HG03139 (cell line): ENCODE results near the gene ADPRS.

ENCODE experiments used
- ATAC-seq: cut with Tn5 transposase; IDR thresholded peaks from one replicate; pipeline ENCODE4 v1.9.1; 2021; ENCODE audit not compliant: unreplicated experiment

The ADPRS gene, protein sequence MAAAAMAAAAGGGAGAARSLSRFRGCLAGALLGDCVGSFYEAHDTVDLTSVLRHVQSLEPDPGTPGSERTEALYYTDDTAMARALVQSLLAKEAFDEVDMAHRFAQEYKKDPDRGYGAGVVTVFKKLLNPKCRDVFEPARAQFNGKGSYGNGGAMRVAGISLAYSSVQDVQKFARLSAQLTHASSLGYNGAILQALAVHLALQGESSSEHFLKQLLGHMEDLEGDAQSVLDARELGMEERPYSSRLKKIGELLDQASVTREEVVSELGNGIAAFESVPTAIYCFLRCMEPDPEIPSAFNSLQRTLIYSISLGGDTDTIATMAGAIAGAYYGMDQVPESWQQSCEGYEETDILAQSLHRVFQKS

DNA sequence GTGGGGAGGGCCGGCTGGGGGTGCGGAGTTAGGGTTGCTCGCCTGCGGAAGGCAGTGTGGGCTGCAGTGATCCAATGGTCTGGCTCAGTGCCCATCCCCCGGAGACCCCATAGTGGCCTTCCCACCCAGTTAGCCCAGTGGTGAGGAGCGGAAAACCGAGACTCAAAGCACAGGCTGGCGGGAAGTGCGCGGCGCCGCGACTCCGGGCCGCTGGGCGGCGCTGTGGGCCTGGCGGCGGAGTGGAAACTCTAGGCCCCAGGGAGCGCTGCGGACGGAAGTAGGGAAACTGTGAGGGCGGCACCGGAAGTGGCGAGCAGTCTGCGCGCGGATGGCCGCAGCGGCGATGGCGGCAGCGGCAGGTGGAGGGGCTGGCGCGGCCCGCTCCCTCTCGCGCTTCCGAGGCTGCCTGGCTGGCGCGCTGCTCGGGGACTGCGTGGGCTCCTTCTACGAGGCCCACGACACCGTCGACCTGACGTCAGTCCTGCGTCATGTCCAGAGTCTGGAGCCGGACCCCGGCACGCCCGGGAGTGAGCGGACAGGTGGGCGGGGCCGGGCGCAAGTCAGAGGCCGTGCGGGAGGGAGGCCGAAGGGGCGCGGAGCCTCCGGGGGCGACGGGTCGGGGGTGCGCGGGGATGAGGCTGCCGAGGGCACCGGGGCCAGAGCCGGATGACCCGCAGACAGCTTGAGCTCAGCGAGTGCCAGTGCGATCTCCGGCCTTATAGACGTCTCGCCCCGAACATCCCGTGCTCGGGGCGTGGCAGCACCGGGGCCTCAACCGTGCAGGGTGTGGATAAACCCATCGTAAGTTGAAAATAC is at the start of gene ADPRS:
Gene ADPRS (plus strand): TSS at position 316 of the 816 bp plus-strand sequence. CDS start 13 bp downstream, at position 329.
- peak; percentile 58 for ATAC-seq

DNA sequence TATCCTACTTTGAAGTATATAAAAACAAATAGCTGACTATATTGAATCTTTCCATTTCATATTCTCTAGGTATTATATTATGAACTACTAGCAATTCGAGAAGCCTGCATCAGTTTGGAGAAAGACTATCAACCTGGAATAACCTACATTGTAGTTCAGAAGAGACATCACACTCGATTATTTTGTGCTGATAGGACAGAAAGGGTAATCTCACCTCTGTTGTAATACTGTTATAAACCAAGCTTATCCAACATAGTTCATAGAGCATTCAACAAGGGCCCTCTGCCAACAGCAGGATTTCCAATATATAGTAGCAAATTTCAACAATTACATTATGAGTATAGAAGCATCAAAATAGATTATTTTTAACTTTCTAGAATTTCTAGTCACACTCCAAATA is 48.5 kb upstream of the ADPRS start:
- ATAC-seq = no peak

DNA sequence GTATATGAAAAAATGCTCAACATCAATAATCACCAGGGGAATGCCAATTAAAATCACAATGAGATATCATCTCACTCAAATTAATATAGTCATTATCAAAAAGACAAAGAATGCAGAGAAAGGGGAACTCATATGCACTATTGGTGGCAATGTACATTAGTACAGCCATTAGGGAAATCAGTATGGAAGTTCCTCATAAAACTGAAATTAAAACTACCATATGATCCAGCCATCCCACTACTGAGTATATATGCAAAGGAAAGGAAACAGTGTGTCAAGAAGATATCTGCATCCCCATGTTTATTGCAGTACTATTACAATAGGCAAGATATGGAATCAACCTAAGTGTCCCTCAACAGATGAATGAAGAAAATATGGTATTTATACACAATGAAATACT is 36.9 kb upstream of the ADPRS start:
- ATAC-seq = no peak

DNA sequence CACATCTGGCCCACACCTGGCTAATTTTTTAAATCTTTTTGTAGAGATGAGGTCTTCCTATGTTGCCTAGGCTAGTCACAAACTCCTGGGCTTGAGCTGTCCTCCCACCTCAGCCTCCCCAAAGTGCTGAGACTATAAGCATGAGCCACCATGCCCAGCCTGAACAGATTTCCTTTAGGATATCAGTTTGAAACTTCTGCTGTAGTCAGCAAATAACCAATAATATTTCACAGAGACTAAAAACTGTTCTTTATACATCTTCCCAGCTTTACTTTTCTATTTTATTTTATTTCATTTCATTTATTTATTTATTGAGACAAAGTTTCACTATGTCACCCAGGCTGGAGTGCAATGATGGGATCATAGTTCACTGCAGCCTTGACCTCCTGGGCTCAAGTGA is 34.7 kb upstream of the ADPRS start:
- no peak for ATAC-seq

DNA sequence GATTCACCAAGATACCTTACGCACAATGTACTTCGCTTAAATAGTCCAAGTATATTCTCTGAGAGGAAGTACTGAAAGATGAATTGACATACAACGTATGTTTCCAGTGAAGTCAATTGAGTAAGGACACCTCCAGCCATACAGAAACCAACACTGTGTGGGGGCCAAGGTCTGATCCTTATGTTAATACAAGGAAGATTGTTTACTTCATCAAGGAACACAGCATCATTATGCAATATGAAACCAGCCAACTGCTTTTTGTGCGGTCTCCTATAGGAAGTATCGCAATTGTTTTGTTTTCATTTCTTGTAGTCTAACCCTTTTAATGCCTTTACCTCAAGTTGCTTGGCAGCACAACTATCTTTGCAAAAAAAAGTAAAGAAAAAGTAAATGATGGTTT is 33.0 kb upstream of the ADPRS start:
- ATAC-seq = no peak

DNA sequence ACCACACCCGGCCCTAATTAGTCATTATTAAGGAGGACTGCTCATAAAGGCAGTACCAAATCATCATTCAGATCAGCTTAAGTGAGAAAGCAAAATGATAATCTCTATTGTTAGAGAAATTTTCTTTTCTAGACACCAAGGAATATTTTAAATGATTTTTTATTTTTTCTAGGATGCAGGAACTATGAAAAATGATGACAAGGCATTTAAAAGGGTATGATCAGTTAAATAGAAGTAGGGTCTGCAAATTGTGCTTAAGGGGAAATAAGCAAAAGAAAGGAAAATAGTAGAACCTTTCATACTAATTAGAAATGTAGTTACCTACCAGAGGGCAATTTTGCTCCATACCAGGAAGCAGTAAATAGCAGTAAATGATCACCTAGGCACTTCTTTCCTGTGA is 26.4 kb upstream of the ADPRS start:
- ATAC-seq = no peak

DNA sequence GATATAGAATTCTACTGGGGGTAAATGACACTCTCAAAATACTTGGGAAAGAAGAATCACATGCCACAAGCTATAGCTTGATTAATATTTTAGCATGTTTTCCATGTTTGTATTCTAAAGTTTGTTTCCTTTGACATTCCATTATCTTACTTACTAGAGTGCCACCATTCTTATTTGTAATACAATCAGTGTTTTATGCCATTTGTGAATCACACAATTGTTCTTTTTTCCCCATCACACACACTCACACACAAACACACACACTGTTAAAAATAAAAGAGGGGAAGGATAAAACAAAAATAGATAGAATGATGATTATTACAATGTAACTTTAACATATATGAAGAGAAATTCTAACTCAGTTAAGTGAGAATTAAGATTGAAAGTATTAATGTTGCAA is 20.8 kb upstream of the ADPRS start:
- ATAC-seq = no peak

DNA sequence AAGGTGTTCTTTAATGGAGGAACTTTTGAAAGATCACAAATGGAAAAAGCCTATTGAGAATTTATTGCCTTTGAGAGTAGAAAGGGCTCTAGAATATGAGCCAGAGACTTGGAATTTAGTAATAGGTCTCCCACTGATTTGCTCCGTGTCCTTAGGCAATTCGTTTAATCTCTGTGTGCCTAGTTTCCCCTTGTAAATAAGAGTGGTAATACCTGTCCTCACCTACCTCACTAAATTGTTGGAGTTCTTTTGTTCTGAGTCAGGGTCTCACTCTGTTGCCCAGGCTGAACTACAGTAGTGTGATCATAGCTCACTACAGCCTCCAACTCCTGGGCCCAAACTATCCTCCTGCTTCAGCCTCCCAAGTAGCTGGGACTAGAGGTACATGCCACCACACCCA is 19.8 kb upstream of the ADPRS start:
- ATAC-seq = no peak

DNA sequence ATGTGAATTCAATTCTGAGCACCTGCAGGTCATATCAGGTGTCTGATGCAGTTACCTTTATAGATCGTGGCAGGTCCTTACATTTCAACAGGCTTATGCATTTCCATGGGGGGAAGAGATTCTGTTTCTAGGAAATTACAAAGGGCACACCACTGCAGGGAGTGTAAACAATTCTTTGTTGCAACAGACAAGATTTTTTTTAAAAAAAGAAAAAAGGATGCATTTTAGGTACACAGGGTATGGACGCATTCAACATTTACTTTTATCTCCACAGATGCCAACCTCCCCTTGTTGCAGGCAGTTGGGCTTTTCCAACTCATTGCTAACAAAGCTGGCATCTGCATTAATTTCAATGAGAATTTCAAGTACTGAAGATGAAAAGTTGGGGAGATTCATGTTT is 18.3 kb upstream of the ADPRS start:
- ATAC-seq = no peak

DNA sequence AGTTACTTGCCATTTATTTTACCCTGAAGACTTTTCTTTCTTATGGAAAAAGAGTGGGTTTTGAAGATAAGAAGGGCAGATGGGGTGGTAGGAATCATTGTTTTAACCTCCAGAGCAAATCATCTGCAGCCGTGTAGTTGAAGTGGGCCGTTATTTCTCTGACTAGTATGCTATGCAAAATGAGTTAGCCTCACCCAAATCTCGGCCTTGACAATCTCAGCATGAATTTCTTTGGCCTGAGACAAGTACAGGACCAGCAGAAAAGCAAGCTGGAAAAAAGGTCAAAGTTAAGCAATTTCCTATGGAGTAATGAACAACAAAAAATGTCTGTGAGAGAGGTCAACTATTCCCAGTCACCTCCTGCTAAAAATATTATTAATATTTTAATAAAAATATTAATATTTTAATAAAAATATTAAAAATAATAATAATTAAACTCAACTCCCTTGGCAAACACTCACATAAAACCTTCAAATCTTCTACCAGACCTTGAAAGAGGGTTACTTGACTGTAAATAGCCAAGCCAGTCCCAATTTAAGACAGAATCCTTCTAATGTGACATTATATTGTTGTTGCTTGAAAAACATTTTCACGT is 11.6 kb upstream of the ADPRS start:
- no peak for ATAC-seq

DNA sequence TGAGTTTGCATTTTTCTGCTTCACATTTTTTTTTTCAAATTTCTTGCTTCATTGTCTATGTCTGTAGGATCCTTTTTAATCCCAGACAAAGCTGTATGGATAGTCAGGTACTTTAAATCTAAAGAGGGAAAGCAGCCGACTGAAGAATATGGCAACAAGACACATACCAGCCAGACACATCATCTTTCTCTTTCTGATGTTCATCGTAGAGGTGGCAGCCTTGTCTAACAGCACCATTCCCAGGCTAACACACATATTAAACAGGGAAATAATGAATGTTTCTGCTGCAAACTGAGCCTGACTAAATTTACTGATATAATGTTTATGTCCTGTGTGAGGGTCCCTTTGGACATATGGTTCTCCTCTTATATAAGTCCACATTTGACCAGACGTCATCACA is 8.5 kb upstream of the ADPRS start:
- no peak for ATAC-seq

DNA sequence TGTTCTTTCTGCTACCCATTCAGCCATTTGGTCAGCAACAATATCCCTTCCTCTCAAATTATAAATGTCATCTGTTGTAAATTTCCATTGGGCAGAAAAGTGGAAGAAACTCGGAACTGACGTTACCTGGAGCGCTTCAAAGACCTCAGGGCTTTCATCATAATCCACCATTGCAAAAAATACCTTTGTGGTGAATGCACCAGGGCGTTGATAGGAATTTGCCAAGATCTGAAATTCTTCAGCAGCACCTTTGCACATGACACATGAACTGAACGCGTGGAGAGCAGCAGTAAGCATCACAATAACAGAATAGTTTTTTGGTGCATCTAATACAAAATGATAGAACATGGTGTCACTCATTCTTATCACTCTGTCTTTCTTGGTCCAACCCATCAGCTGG is 7.9 kb upstream of the ADPRS start:
- no peak for ATAC-seq

DNA sequence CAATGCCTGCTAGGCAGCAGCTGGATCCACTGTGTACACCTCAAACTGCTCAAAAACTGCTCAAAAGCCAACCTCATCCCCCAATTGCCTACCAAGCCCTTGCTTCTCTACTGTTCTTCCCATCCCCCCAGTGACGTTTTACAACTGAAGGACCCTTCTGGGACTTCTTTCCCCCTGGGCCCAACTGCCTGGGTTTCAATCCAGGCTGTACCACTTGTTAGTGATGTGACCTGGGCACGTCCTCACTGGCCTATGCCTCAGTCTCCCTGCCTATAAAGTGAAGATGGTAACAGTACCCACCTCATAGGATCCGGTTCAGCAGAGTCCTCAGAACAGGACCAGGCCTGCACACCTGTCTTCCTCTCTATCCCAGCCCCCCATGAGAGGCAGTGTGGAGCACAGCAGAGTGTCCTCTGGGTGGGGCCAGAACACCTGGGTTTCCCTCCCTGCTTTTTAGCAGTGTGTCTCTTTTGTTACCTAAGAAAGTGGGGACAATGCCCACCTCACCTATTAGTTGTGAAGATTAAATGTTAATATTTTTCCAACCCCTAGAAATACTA is 6.7 kb upstream of the ADPRS start:
- no peak for ATAC-seq

DNA sequence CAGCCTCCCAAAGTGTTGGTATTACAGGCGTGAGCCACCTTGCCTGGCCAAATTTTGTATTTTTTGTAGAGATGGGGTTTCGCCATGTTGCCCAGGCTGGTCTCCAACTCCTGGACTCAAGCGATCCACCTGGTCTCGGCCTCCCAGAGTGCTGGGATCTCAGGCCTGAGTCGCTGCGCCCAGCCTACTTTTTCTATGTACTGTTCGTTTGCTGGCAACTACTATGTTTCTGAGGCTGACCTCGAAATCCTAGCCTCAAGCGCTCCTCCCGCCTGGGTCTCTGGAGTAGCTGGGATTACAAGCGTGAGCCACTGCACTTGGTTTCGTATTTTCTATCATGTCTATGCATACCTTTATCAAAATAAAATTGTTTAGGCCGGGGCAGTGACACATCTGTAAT is 5.5 kb upstream of the ADPRS start:
- ATAC-seq = no peak

DNA sequence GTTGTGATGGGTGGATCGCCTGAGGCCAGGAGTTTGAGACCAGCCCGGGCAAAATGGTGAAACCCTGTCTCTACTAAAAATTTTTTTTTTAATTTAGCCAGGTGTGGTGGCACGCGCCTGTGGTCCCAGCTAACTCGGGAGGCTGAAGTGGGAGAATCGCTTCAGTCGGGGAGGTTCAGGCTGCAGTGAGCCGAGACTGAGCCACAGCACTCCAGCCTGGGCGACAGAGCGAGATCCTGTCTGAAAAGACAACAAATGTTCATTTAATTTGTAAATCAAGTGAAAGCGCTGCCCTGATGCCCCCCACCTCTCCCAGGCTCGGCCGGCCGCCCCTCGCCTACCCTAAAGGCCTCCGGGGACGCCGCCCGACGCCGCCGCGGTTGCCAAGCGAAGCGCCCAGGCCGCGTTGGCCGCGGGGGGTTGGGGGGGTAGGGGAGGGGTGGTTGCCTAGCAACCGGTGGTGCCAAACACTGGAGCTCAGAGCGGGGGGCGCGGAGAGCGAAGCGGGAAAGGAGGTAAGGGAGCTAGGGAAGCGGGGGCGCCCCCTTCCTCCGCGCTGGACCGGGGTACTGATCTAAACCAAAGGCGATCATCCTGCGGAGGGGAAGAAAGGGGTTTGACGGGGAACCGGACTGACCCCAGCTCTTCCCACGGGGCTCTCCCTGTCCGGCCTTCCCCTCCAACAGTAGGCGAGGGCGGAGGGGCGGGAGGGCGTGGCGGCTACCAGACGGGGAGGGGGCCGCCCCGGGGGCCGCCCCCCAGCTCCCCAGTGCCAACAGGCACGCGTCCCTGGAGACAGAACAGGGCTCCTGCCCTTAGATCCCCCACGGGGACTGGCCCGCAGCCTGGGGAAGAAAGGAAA is 4.8 kb upstream of the ADPRS start, which contains the start of gene TEKT2:
Gene TEKT2 (plus strand): TSS at position 460 of the 862 bp plus-strand sequence. CDS start 828 bp downstream, outside the sequence.
- ATAC-seq = no peak

DNA sequence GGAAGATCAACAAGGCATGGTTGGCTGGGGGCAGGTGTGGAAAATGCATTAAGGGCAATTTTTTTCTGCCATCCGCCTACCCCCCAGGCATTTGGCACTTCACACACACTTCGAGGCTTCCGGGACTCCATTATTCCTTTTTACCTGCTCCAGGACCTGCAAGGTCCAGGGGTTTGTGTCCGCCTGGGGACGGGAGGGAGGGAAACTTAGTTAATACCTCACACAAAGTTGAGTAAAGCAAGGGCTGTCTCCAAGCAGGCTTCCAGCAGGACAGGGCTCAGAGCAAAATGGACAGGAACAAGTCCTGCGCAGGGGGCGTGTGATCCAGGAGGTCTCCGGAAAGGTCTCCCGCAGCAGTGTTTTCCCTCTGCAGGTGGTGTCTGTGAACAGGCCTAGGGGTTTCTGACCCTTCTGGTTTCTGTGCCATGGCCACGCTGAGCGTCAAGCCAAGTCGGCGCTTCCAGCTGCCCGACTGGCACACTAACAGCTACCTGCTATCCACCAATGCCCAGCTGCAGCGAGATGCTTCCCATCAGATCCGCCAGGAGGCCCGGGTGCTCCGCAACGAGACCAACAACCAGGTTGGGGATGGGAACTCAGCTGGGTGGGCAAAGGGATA is 4.1 kb upstream of the ADPRS start:
- ATAC-seq = no peak

DNA sequence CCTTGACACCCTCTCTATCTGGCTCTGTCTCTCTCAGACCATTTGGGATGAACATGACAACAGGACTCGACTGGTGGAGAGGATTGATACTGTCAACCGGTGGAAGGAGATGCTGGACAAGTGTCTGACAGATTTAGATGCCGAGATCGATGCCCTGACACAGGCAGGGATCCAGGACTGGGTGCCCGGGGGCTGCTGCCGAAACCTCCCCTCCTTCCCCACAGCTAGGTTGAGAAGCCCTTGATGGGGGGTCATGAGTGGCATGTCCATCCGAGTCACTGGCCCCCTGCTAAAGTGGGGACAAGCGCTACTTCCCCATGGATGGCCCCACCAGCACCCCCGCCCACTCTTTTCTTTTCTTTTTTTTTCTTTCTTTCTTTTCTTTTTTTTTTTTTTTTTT is 3.6 kb upstream of the ADPRS start:
- no peak for ATAC-seq

DNA sequence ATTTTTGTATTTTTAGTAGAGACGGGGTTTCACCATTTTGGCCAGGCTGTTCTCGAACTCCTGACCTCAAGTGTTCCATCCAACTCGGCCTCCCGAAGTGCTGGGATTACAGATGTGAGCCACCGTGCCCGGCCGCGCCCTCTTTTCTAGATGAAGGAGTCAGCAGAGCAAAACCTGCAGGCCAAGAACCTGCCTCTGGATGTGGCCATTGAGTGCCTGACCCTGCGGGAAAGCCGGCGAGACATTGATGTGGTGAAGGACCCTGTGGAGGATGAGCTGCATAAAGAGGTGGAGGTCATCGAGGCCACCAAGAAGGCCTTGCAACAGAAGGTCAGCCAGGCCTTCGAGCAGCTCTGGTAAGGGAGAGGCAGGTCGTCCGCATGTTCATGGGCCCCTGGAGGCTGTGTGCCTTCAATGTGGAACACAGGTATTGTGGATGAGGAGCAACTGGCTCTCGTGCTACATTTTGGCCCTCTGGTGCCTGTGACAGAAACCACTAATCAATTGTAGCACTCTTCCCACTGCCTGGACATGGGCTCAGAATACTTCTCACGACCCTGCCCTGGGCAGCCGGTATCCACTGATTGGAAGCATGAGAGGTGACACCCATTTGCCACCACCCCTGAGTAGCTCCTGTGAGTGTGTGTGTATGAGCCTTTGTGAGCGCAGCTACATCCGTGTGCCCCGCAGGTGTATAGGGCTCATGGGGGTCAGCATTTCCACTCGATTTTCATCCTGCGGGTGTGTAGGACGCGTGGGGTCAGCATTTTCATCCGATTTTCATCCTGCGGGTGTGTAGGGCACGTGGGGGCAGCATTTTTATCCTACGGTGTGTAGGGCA is 2.8 kb upstream of the ADPRS start:
- no peak for ATAC-seq

DNA sequence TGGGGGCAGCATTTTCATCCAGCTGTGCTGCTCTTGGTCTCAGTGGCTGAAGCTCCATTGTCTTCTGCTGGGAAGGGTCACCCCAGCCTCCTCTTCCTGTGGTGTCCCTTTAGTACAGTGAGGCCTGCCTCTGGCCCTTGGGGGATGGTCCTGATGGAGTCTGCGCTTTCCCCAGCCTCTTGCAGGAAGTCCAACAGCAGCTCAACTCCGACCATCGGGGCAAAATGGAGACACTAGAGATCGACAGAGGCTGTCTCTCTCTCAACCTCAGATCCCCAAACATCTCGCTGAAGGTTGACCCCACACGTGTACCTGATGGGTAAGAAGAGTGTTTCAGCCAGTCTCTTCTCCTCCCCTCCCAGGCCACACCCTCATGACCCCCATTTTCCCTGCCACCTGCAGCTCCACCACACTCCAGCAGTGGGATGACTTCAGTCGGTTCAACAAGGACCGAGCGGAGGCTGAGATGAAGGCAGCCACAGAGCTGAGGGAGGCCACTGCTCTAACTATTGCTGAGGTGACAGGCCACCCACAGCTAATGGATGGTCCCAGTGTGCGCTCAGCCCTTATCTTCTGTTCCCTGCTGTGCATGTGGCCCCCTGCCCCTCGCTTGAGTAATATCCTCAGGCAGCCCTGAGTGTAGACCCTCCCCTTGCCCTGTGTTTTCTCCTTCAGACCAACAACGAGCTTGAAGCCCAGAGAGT is 2.0 kb upstream of the ADPRS start:
- no peak for ATAC-seq
